Measurements from ENCODE around the gene FCN3. TPM values are rescaled to one million over a fixed set of nuclear protein-coding genes. Genes with fewer than 3 reads are reported as not detected.
A peak's percentile ranks its signal among the peaks of the same experiment; 100 is the strongest.

The FCN3 gene
- polyA plus RNA-seq (2011; rRNA removed) (not detected in 2 replicates), polyA minus RNA-seq (2011; rRNA and poly(A)+ RNA removed) (not detected in 2 replicates)

GRCh38 chr1:27374362-27375086 lies at the start of gene FCN3:
Gene FCN3 (minus strand): TSS chr1:27374824. CDS start chr1:27374818, 6 bp downstream.
- ChIA-PET POLR2A (no interaction called here), CTCF (interaction anchor here (0.8 to 1.5 kb wide), 3 partner anchors 8 to 74 kb away, joined by 3 to 4 read pairs (median 3); partner anchors contain the start of gene MAP3K6)
- Histone ChIP-seq H3K27me3 (ENCODE audit: control insufficient read depth, insufficient read depth, low read length) (no peaks in the 10 kb centered on the region; the same call in 1 of the 2 replicates), H3K4me3 (ENCODE audit: low read depth, low read length) (no peak within 1 kb of the TSS), H3K36me3 (ENCODE audit: control insufficient read depth, insufficient read depth, low read length) (no peaks in the 10 kb centered on the region)
- no peak for TF ChIP-seq CTCF (IDR thresholded peaks at IDR 0.05; ENCODE audit: insufficient read depth, low read depth, low read length)
- no peak for DNase-seq (ENCODE audit: low read depth)

- Histone ChIP-seq H3K27me3 (ENCODE audit: control insufficient read depth, insufficient read depth, low read length) (no peaks in the 10 kb centered on the region), H3K36me3 (ENCODE audit: control insufficient read depth, insufficient read depth, low read length) (peaks cover 6% of the 10 kb centered on the region), H3K4me3 (ENCODE audit: low read depth, low read length) (no peak overlapping the region)
- no peak for TF ChIP-seq CTCF (IDR thresholded peaks at IDR 0.05; ENCODE audit: insufficient read depth, low read depth, low read length)
- ChIA-PET CTCF (interaction anchor here (3.4 kb wide), 1 partner anchor 13 kb away, joined by 11 read pairs; no protein-coding TSS in a partner anchor), POLR2A (no interaction called here)
- no peak for DNase-seq (ENCODE audit: low read depth)
Observed at GRCh38 chr1:27423709-27424108, 49.1 kb upstream of the FCN3 start.

DNA sequence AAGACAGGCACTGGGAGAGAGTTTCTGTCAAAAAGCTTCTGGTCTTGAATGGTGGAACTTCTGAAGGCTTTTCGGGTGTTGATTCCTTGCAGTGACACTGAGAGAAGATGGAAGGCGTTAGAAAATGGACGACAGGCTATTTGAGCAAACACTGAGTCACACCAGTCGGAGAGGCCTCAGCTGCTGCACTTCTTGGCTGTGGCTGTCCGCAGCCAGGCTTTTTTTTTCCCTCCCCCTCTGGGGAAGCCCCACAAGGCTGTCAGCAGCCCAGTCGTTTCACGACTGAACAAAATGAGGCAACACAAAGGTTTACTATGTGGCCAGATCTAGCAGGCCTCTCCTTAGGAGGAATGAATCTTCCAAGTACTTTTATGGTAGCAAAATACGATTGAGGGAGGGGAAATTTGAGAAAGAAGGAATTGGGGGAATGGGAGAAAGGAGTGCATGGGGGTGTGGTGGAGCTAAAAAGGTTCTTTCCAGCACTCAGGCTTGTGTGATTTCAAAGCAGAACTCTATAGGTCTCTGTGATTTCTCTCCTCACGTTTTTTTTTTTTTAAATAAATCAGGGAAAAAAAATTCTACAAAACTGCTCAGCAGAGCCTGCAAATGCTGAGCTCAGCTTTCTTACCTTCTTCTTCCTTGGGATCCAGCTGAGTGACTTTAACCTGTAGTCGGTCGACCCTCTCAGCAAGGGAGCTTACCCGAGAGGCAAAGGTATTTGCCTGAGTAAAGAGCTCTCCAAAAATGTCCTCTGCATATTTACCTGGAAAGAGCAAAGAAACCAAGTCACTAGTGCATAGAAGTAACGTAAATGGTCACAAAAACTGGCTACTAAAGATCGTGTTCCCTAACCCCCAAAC lies 43.9 kb upstream of the FCN3 start:
- CTCF ChIA-PET, result interaction anchor here (0.6 to 2.4 kb wide), 7 partner anchors 10 to 244 kb away, joined by 3 to 8 read pairs (median 4); no protein-coding TSS in a partner anchor
- H3K27me3 ChIP-seq (ENCODE audit: control insufficient read depth, insufficient read depth, low read length), result no peaks in the 10 kb centered on the region
- TF ChIP-seq CTCF (IDR thresholded peaks at IDR 0.05; ENCODE audit: insufficient read depth, low read depth, low read length), result no peak
- POLR2A ChIA-PET, result interaction anchor here (0.9 kb wide), 1 partner anchor 18 kb away, joined by 6 read pairs; no protein-coding TSS in a partner anchor
- H3K4me3 ChIP-seq (ENCODE audit: low read depth, low read length), result no peak overlapping the region
- DNase-seq (ENCODE audit: low read depth), result peak; percentile 79
- peaks cover 14% of the 10 kb centered on the region for H3K36me3 ChIP-seq (ENCODE audit: control insufficient read depth, insufficient read depth, low read length)

GRCh38 chr1:27417713-27418112 lies 43.1 kb upstream of the FCN3 start:
- Histone ChIP-seq H3K4me3 (ENCODE audit: low read depth, low read length) (no peak overlapping the region), H3K27me3 (ENCODE audit: control insufficient read depth, insufficient read depth, low read length) (no peaks in the 10 kb centered on the region), H3K36me3 (ENCODE audit: control insufficient read depth, insufficient read depth, low read length) (peaks cover 18% of the 10 kb centered on the region)
- ChIA-PET CTCF (interaction anchor here (0.6 to 2.4 kb wide), 3 partner anchors 80 to 189 kb away, joined by 4 to 8 read pairs (median 4); no protein-coding TSS in a partner anchor), POLR2A (no interaction called here)
- no peak for TF ChIP-seq CTCF (IDR thresholded peaks at IDR 0.05; ENCODE audit: insufficient read depth, low read depth, low read length)
- no peak for DNase-seq (ENCODE audit: low read depth)
